Tongue (tissue), 2 donors: Measurements from ENCODE around the gene C1QA. TPM values are rescaled to one million over a fixed set of nuclear protein-coding genes. Genes with fewer than 3 reads are reported as not detected.

Source experiments
- DNase-seq: peaks from one replicate; pipeline ENCODE4 v3.0.0-alpha.2; 2015
- total RNA-seq: library from RNA; depleted of rRNA; stranded (reverse); fragments of >200 nt; gene quantifications from one replicate; pipeline ENCODE4 v1.2.3, GENCODE V29; 2014

C1QA gene
- total RNA-seq, result 15.8 TPM

GRCh38 chr1:22636353-22636752 is at the start of gene C1QA:
C1QA (plus strand) TSS chr1:22636628; CDS start chr1:22637617, 989 bp downstream.
- peak; percentile 37 for DNase-seq

- DNase-seq, result no peak
Measured at GRCh38 chr1:22587247-22587646, 49.2 kb upstream of the C1QA start.

- DNase-seq, result no peak
Measured at GRCh38 chr1:22588899-22589422, 47.5 kb upstream of the C1QA start.

- no peak for DNase-seq
Measured at GRCh38 chr1:22591576-22591975, 44.9 kb upstream of the C1QA start.

GRCh38 chr1:22592051-22592450 is 44.4 kb upstream of the C1QA start:
- no peak for DNase-seq

- no peak for DNase-seq
Measured at GRCh38 chr1:22592919-22593790, 43.3 kb upstream of the C1QA start.

GRCh38 chr1:22594396-22594795 is 42.0 kb upstream of the C1QA start:
- no peak for DNase-seq

GRCh38 chr1:22595108-22595507 is 41.3 kb upstream of the C1QA start:
- no peak for DNase-seq

- DNase-seq, result no peak
Measured at GRCh38 chr1:22597301-22597965, 39.0 kb upstream of the C1QA start.

GRCh38 chr1:22597996-22598395 is 38.4 kb upstream of the C1QA start:
- DNase-seq, result no peak

- no peak for DNase-seq
Measured at GRCh38 chr1:22598736-22599135, 37.7 kb upstream of the C1QA start.

GRCh38 chr1:22600071-22600816 is 36.2 kb upstream of the C1QA start:
- DNase-seq, result no peak

- no peak for DNase-seq
Measured at GRCh38 chr1:22600817-22601605, 35.4 kb upstream of the C1QA start.

GRCh38 chr1:22601610-22602009 is 34.8 kb upstream of the C1QA start:
- DNase-seq, result no peak

GRCh38 chr1:22602060-22602740 is 34.2 kb upstream of the C1QA start:
- DNase-seq, result no peak

- DNase-seq, result no peak
Measured at GRCh38 chr1:22606161-22606560, 30.3 kb upstream of the C1QA start.

- DNase-seq, result peak; percentile 11
Measured at GRCh38 chr1:22607154-22607553, 29.3 kb upstream of the C1QA start.

- no peak for DNase-seq
Measured at GRCh38 chr1:22608361-22608760, 28.1 kb upstream of the C1QA start.

- no peak for DNase-seq
Measured at GRCh38 chr1:22609291-22609690, 27.1 kb upstream of the C1QA start.

- DNase-seq, result peak; percentile 86
Measured at GRCh38 chr1:22611530-22611947, 24.9 kb upstream of the C1QA start.
